CD4-positive, alpha-beta memory T cell (primary cell): Measurements from ENCODE around the gene CDC42SE2. TPM values are rescaled to one million over a fixed set of nuclear protein-coding genes. Genes with fewer than 3 reads are reported as not detected.
A peak's percentile ranks its signal among the peaks of the same experiment; 100 is the strongest.

Source experiments
- CTCF ChIA-PET: fragments of 350-600 bp; sonication (Branson Sonifier 250); formaldehyde crosslinking; loops from one replicate; lab custom pipeline; 2021; ENCODE audit warnings: inconsistent platforms; ENCODE audit not compliant: partially characterized antibody; lab: Charles Lee
- POLR2A ChIA-PET: fragments of 350-600 bp; sonication (Branson Sonifier 250); formaldehyde crosslinking; loops from one replicate; lab custom pipeline; 2021; ENCODE audit not compliant: partially characterized antibody; lab: Charles Lee
- DNase-seq, 5 donors: peaks; one replicate each; pipeline versions ENCODE4 v3.0.0 to v3.0.0-alpha.2; 2020 to 2022; ENCODE audit warnings: mixed read lengths in 1 of 5
- H3K27ac ChIP-seq: one replicate; pipeline ENCODE4 v1.7.0; 2013; ENCODE audit warnings: low read depth, low read length
- H3K27me3 ChIP-seq: 2 replicates; pipeline ENCODE4 v1.7.0; 2013; ENCODE audit warnings: mild to moderate bottlenecking, low read length, moderate library complexity; ENCODE audit not compliant: insufficient read depth
- H3K36me3 ChIP-seq: 2 replicates; pipeline ENCODE4 v1.7.0; 2013; ENCODE audit warnings: mild to moderate bottlenecking, low read length, moderate library complexity; ENCODE audit not compliant: insufficient read depth
- H3K4me1 ChIP-seq: 2 replicates; pipeline ENCODE4 v1.7.0; 2013; ENCODE audit warnings: mild to moderate bottlenecking, low read length, moderate library complexity; ENCODE audit not compliant: insufficient read depth
- H3K4me3 ChIP-seq, 2 donors: one replicate each; pipeline ENCODE4 v1.7.0; 2013; ENCODE audit warnings: low read length in 2 of 2, mild to moderate bottlenecking in 1 of 2
- H3K9me3 ChIP-seq, 2 donors: one replicate each; pipeline ENCODE4 v1.7.0; 2013; ENCODE audit warnings: low read length in 2 of 2, control low read depth in 1 of 2; ENCODE audit not compliant: control insufficient read depth in 1 of 2
- H3K27ac Mint-ChIP-seq, 7 donors: one replicate each; pipeline ENCODE4 v1.8.0; 2020 to 2021; ENCODE audit warnings: mixed read lengths in 7 of 7, mild to moderate bottlenecking in 6 of 7, inconsistent platforms in 3 of 7, moderate library complexity in 3 of 7
- H3K27me3 Mint-ChIP-seq, 2 donors: one replicate each; pipeline ENCODE4 v1.8.0; 2020 to 2021; ENCODE audit warnings: mixed read lengths in 2 of 2
- H3K36me3 Mint-ChIP-seq, 2 donors: one replicate each; pipeline ENCODE4 v1.8.0; 2020 to 2021; ENCODE audit warnings: mixed read lengths in 2 of 2, inconsistent platforms in 1 of 2, mild to moderate bottlenecking in 1 of 2
- H3K4me1 Mint-ChIP-seq, 4 donors: one replicate each; pipeline ENCODE4 v1.8.0; 2020 to 2021; ENCODE audit warnings: mixed read lengths in 4 of 4, mild to moderate bottlenecking in 1 of 4
- H3K4me3 Mint-ChIP-seq, 8 donors: one replicate each; pipeline ENCODE4 v1.8.0; 2020 to 2021; ENCODE audit warnings: mixed read lengths in 8 of 8, mild to moderate bottlenecking in 7 of 8, moderate library complexity in 6 of 8, inconsistent platforms in 3 of 8
- H3K9me3 Mint-ChIP-seq, 8 donors: one replicate each; pipeline ENCODE4 v1.8.0; 2020 to 2021; ENCODE audit warnings: mixed read lengths in 8 of 8, mild to moderate bottlenecking in 5 of 8, inconsistent platforms in 3 of 8, moderate library complexity in 1 of 8
- intact Hi-C: fragments of 100-400 bp; cut with micrococcal nuclease; formaldehyde crosslinking; loops from one replicate; pipeline ENCODE4 v1.15.1; 2023
- polyA plus RNA-seq, 2 donors: library from polyadenylated mRNA; unstranded; fragments of 300-500 nt; fragmentation: Illumina TruSeq; gene quantifications; one replicate each; pipeline ENCODE4 v1.2.3, GENCODE V29; 2021
- total RNA-seq, 2 experiments: library from RNA; stranded (reverse); gene quantifications; one replicate each; pipeline ENCODE4 v1.2.3, GENCODE V29; 2021

CDC42SE2 gene
- total and polyA plus RNA-seq, 4 experiments from 2014 or later, result 298 to 773 (median 365) TPM

- Mint-ChIP-seq H3K4me3 (no peak overlapping the region), H3K27me3 (no peaks in the 10 kb centered on the region), H3K36me3 (peaks cover 71 to 82% of the 10 kb centered on the region in 2 donors), H3K27ac (peak overlapping the region in 5 of 7 donors; percentile 8 to 89 (median 39)), H3K9me3 (no peaks in the 10 kb centered on the region), H3K4me1 (peaks cover 4 to 14% (median 7%) of the 10 kb centered on the region in 4 donors)
- ChIA-PET POLR2A (interaction anchor here (0.5 kb wide), 1 partner anchor 28 kb away, joined by 4 read pairs; no protein-coding TSS in a partner anchor), CTCF (interaction anchor here (0.9 to 1.0 kb wide), 2 partner anchors 10 to 18 kb away, joined by 3 to 4 read pairs; no protein-coding TSS in a partner anchor)
- peaks cover 59% of the 10 kb centered on the region for H3K36me3 ChIP-seq
- H3K9me3 ChIP-seq, result no peaks in the 10 kb centered on the region
- H3K4me1 ChIP-seq, result no peaks in the 10 kb centered on the region
- intact Hi-C loops, result no loop called here
- no peaks in the 10 kb centered on the region for H3K27me3 ChIP-seq
- H3K4me3 ChIP-seq, result no peak overlapping the region
- DNase-seq, result no peak
- H3K27ac ChIP-seq, result no peak overlapping the region
Measured at GRCh38 chr5:131436081-131436480, 172.2 kb downstream of the CDC42SE2 start.

GRCh38 chr5:131441184-131441583 is 177.3 kb downstream of the CDC42SE2 start:
- Mint-ChIP-seq H3K36me3 (peaks cover 58 to 82% of the 10 kb centered on the region in 2 donors), H3K4me1 (peaks cover 10 to 20% (median 13%) of the 10 kb centered on the region in 4 donors), H3K9me3 (no peaks in the 10 kb centered on the region), H3K4me3 (no peak overlapping the region), H3K27ac (peak overlapping the region in 6 of 7 donors; percentile 26 to 90 (median 48)), H3K27me3 (no peaks in the 10 kb centered on the region)
- Histone ChIP-seq H3K4me3 (no peak overlapping the region), H3K27me3 (no peaks in the 10 kb centered on the region), H3K27ac (no peak overlapping the region), H3K9me3 (no peaks in the 10 kb centered on the region), H3K4me1 (no peaks in the 10 kb centered on the region), H3K36me3 (peaks cover 71% of the 10 kb centered on the region)
- DNase-seq, result no peak
- intact Hi-C loops, result no loop called here
- CTCF ChIA-PET, result no interaction called here
- POLR2A ChIA-PET, result no interaction called here

Other genes starting within 250 kb of the CDC42SE2 start
- 100 to 1,000 TPM; 278 to 289 TPM for gene HINT1, start 98.8 kb upstream of the CDC42SE2 start, total RNA-seq
- 100 to 1,000 TPM; 445 to 559 TPM for gene HINT1, start 98.8 kb upstream of the CDC42SE2 start, polyA plus RNA-seq
- 10 to 100 TPM; 16.7 to 18.4 TPM for gene LYRM7, start 93.1 kb upstream of the CDC42SE2 start, total RNA-seq
- 10 to 100 TPM in 1 of 2 donors, 1 to 10 TPM in 1; 7.0 to 11.4 TPM for gene LYRM7, start 93.1 kb upstream of the CDC42SE2 start, polyA plus RNA-seq